Measurements from ENCODE around the gene EPS8L2. TPM values are rescaled to one million over a fixed set of nuclear protein-coding genes. Genes with fewer than 3 reads are reported as not detected.
"Not testable (repeated sequence)": the region's sequence is repeated elsewhere in the genome, so short reads cannot be mapped to it uniquely, and the experiment has no call there.

Gene EPS8L2
- total and polyA plus RNA-seq, 2 experiments from 2014 or later = 157 to 310 TPM

GRCh38 chr11:688681-689080 lies 17.4 kb upstream of the EPS8L2 start:
- Histone ChIP-seq H3K27me3 (no peaks in the 10 kb centered on the region), H3K27ac (no peak overlapping the region), H3K4me1 (ENCODE audit: insufficient read depth) (peaks cover 10% of the 10 kb centered on the region), H3K9me3 (ENCODE audit: low read depth) (no peaks in the 10 kb centered on the region), H2AFZ (no peak overlapping the region), H3K4me3 (no peak overlapping the region), H3K9me2 (replicated peaks; ENCODE audit: insufficient read depth) (no peaks in the 10 kb centered on the region), H4K20me1 (ENCODE audit: insufficient read depth, poor library complexity, severe bottlenecking) (peaks cover 14% of the 10 kb centered on the region), H3K4me2 (no peak overlapping the region), H3K36me3 (replicated peaks; ENCODE audit: insufficient read depth, low read depth) (no peaks in the 10 kb centered on the region), H3K79me2 (peaks cover 38% of the 10 kb centered on the region)
- TF ChIP-seq CTCF (IDR thresholded peaks at IDR 0.05; ENCODE audit: poor library complexity) = no peak
- no peak for TF ChIP-seq EZH2 (IDR thresholded peaks at IDR 0.05; ENCODE audit: borderline replicate concordance)
- no peak for TF ChIP-seq EZH2phosphoT487 (IDR thresholded peaks at IDR 0.05; ENCODE audit: low read depth, severe bottlenecking, unreplicated experiment)
- 88% methylated on average over 9 of the region's 9 CpGs for WGBS (ENCODE audit: low lambda C conversion rate, missing lambda C conversion rate)
- no peak for DNase-seq (ENCODE audit: low spot score)

DNA sequence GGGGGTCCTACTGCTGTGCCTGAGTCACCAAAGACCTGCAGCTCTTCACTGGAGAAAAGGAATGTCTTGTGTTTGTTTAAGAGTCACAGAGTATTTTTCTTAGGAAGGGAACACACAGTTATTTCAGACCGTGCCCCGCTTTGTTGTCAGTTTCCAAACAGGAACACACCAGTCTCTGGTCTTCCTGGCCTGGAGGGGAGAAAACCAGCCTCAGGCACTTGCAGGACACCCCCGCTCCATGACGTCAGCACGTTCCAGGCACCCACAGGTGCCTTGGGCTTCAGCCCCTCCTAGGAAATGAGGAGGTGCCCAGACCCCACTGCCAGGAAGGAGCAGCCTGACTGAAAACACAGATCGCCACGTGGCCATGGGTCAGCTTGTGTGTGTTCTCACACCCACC lies 16.4 kb upstream of the EPS8L2 start:
- no peak overlapping the region for H2AFZ ChIP-seq
- H3K4me2 ChIP-seq = no peak overlapping the region
- H4K20me1 ChIP-seq (ENCODE audit: insufficient read depth, poor library complexity, severe bottlenecking) = peaks cover 15% of the 10 kb centered on the region
- DNase-seq (ENCODE audit: low spot score) = no peak
- peaks cover 47% of the 10 kb centered on the region for H3K79me2 ChIP-seq
- no peak for TF ChIP-seq EZH2 (IDR thresholded peaks at IDR 0.05; ENCODE audit: borderline replicate concordance)
- no peak for TF ChIP-seq EZH2phosphoT487 (IDR thresholded peaks at IDR 0.05; ENCODE audit: low read depth, severe bottlenecking, unreplicated experiment)
- no peak for TF ChIP-seq CTCF (IDR thresholded peaks at IDR 0.05; ENCODE audit: poor library complexity)
- 93% methylated on average over 7 of the region's 7 CpGs for WGBS (ENCODE audit: low lambda C conversion rate, missing lambda C conversion rate)
- H3K9me3 ChIP-seq (ENCODE audit: low read depth) = no peaks in the 10 kb centered on the region
- no peaks in the 10 kb centered on the region for H3K36me3 ChIP-seq (replicated peaks; ENCODE audit: insufficient read depth, low read depth)
- no peaks in the 10 kb centered on the region for H3K9me2 ChIP-seq (replicated peaks; ENCODE audit: insufficient read depth)
- no peaks in the 10 kb centered on the region for H3K27me3 ChIP-seq
- no peak overlapping the region for H3K27ac ChIP-seq
- H3K4me1 ChIP-seq (ENCODE audit: insufficient read depth) = peaks cover 19% of the 10 kb centered on the region
- H3K4me3 ChIP-seq = no peak overlapping the region

GRCh38 chr11:690244-690643 lies 15.8 kb upstream of the EPS8L2 start:
- H3K4me2 ChIP-seq; H3K36me3 ChIP-seq (replicated peaks; ENCODE audit: insufficient read depth, low read depth); H3K27me3 ChIP-seq; H3K9me3 ChIP-seq (ENCODE audit: low read depth); H3K9me2 ChIP-seq (replicated peaks; ENCODE audit: insufficient read depth); DNase-seq (ENCODE audit: low spot score); H3K4me3 ChIP-seq; H2AFZ ChIP-seq; H3K27ac ChIP-seq: not testable (repeated sequence)
- H3K4me1 ChIP-seq (ENCODE audit: insufficient read depth) = peaks cover 19% of the 10 kb centered on the region
- H3K79me2 ChIP-seq = peaks cover 47% of the 10 kb centered on the region
- WGBS (ENCODE audit: low lambda C conversion rate, missing lambda C conversion rate) = 87% methylated on average over 3 of the region's 3 CpGs
- H4K20me1 ChIP-seq (ENCODE audit: insufficient read depth, poor library complexity, severe bottlenecking) = peaks cover 15% of the 10 kb centered on the region

DNA sequence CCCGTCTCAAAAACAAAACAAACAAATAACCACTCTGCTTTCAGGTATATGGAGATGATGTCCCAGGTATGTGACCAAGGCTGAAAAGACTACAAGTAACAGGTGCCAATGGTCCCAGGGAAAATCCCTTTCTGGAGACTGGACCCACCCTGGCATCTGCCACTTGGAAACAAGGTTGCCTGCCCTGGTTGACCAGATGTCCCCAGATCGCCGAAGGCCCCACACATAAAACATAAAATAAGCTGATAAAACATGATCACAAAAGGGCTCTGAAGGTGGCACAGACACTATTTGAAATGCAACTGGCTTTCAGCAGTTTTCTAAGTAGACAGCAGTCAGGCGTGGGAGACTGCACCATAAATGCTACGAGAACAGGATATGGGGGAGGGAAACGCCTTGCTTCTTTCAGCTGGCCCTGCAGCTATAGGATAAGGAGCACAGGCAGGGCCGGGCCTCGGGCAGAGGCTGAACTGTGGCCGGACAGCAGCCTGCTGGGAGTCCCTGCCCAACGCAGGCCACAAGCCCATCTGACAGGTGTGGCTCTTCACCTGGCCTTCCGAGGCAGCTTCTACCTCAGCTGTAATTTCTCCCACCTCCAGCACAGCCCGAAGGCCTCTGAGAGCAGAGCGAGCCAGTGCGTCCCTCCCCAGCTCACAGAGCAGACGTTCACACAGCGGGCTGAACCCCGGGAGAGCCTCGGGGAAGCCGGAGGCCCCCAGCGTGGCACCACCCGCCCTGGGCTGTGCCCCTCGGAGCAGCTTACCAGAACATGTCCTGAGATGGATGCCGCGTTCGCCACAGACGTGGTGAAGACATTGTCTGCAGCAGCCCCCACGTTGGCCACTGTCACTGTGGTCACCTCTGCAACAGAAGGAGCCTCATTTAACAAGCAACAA lies 15.0 kb upstream of the EPS8L2 start:
- peak; percentile 65 for DNase-seq (ENCODE audit: low spot score)
- Histone ChIP-seq H3K4me3 (no peak overlapping the region), H3K4me2 (no peak overlapping the region), H3K27me3 (no peaks in the 10 kb centered on the region), H4K20me1 (ENCODE audit: insufficient read depth, poor library complexity, severe bottlenecking) (peaks cover 15% of the 10 kb centered on the region), H3K9me2 (replicated peaks; ENCODE audit: insufficient read depth) (no peaks in the 10 kb centered on the region), H3K27ac (peak overlapping the region; percentile 24), H2AFZ (no peak overlapping the region), H3K4me1 (ENCODE audit: insufficient read depth) (peaks cover 19% of the 10 kb centered on the region), H3K9me3 (ENCODE audit: low read depth) (no peaks in the 10 kb centered on the region), H3K79me2 (peaks cover 47% of the 10 kb centered on the region), H3K36me3 (replicated peaks; ENCODE audit: insufficient read depth, low read depth) (no peaks in the 10 kb centered on the region)
- 79% methylated on average over 27 of the region's 27 CpGs for WGBS (ENCODE audit: low lambda C conversion rate, missing lambda C conversion rate)
- TF ChIP-seq EZH2 (IDR thresholded peaks at IDR 0.05; ENCODE audit: borderline replicate concordance) = no peak
- TF ChIP-seq EZH2phosphoT487 (IDR thresholded peaks at IDR 0.05; ENCODE audit: low read depth, severe bottlenecking, unreplicated experiment) = no peak
- no peak for TF ChIP-seq CTCF (IDR thresholded peaks at IDR 0.05; ENCODE audit: poor library complexity)

Data from hepatocyte (in vitro differentiated cells).